Suprapubic skin (tissue), 4 donors: Measurements from ENCODE around the gene COX4I1. TPM values are rescaled to one million over a fixed set of nuclear protein-coding genes. Genes with fewer than 3 reads are reported as not detected.

Experiments used
- DNase-seq, 2 donors: peaks; one replicate each; pipeline ENCODE4 v3.0.0-alpha.2; 2019; ENCODE audit warnings: low spot score in 2 of 2
- H3K27ac ChIP-seq: fragments of 200-600 bp; sonication (generic); one replicate; pipeline ENCODE4 v1.5.1; 2019
- H3K27me3 ChIP-seq: fragments of 200-600 bp; sonication (generic); one replicate; pipeline ENCODE4 v1.5.1; 2019
- H3K36me3 ChIP-seq: fragments of 200-600 bp; sonication (generic); one replicate; pipeline ENCODE4 v1.5.1; 2019
- H3K4me1 ChIP-seq: fragments of 200-600 bp; sonication (generic); one replicate; pipeline ENCODE4 v1.5.1; 2019
- H3K4me3 ChIP-seq: fragments of 200-600 bp; sonication (generic); one replicate; pipeline ENCODE4 v1.5.1; 2019; ENCODE audit warnings: mild to moderate bottlenecking
- H3K9me3 ChIP-seq: fragments of 200-600 bp; sonication (generic); one replicate; pipeline ENCODE4 v1.5.1; 2019
- EP300 ChIP-seq: sonication (generic); formaldehyde crosslinking; IDR thresholded peaks from one replicate; pipeline ENCODE4 v1.6.1; 2017; ENCODE audit warnings: antibody characterized with exemption
- POLR2A ChIP-seq, 2 donors: fragments of 450-650 bp; IDR thresholded peaks; one replicate each; pipeline ENCODE4 v1.6.1; 2017; ENCODE audit warnings: antibody characterized with exemption in 2 of 2, mild to moderate bottlenecking in 2 of 2, moderate library complexity in 2 of 2
- POLR2AphosphoS5 ChIP-seq, 3 donors: sonication (generic); formaldehyde crosslinking; IDR thresholded peaks; one replicate each; pipeline ENCODE4 v1.6.1; 2017; ENCODE audit warnings: antibody characterized with exemption in 3 of 3
- WGBS: methylation state at CpG from one replicate; pipeline ENCODE4 v1.1.5; 2018; 5-methylcytosine and 5-hydroxymethylcytosine counted together
- total RNA-seq, 4 donors: library from RNA; depleted of rRNA; stranded (reverse); fragments of >200 nt; gene quantifications; one replicate each; pipeline ENCODE4 v1.1.0, GENCODE V29; 2016
- TF ChIP-seq, protein P1 (sequence below), 2 donors: fragments of 200-600 bp in 1 of 2; fragments of 450-650 bp in 1 of 2; sonication (generic) in 1 of 2; IDR thresholded peaks; one replicate each; pipeline ENCODE4 v1.5.1; 2016 to 2019; ENCODE audit warnings: antibody characterized with exemption in 2 of 2, mild to moderate bottlenecking in 1 of 2, moderate library complexity in 1 of 2

Gene COX4I1
- total RNA-seq, 4 donors from 2014 or later, result 369 to 505 (median 459) TPM

DNA sequence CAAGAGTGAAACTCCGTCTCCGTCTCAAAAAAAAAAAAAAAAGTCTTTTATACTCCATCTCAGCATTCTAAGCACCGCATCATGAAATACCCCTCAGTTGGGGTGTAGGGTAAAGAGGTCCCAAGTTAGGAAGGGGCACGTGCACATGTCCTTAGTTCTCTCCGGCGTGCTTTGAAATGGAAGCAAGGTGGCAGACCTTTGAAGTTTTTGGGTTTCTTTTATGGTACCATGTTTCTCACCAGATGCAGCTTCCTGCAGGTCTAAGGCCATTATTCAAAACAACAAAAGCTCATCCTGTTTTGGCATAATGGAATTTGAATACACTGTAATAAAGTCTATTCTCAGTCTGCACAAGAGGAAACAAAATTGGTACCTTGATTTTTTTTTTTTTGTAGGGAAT is 9.7 kb upstream of the COX4I1 start:
- H3K27me3 ChIP-seq, result no peaks in the 10 kb centered on the region
- TF ChIP-seq EP300 (no peak), POLR2AphosphoS5 (IDR thresholded peaks at IDR 0.05) (no peak), POLR2A (IDR thresholded peaks at IDR 0.05) (no peak)
- TF ChIP-seq, protein P1, sequence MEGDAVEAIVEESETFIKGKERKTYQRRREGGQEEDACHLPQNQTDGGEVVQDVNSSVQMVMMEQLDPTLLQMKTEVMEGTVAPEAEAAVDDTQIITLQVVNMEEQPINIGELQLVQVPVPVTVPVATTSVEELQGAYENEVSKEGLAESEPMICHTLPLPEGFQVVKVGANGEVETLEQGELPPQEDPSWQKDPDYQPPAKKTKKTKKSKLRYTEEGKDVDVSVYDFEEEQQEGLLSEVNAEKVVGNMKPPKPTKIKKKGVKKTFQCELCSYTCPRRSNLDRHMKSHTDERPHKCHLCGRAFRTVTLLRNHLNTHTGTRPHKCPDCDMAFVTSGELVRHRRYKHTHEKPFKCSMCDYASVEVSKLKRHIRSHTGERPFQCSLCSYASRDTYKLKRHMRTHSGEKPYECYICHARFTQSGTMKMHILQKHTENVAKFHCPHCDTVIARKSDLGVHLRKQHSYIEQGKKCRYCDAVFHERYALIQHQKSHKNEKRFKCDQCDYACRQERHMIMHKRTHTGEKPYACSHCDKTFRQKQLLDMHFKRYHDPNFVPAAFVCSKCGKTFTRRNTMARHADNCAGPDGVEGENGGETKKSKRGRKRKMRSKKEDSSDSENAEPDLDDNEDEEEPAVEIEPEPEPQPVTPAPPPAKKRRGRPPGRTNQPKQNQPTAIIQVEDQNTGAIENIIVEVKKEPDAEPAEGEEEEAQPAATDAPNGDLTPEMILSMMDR (IDR thresholded peaks at IDR 0.05), result no peak
- no peak for DNase-seq
- no peak overlapping the region for H3K27ac ChIP-seq
- no peak overlapping the region for H3K4me3 ChIP-seq
- H3K4me1 ChIP-seq, result no peaks in the 10 kb centered on the region
- WGBS, result 94% methylated on average over 6 of the region's 6 CpGs
- H3K9me3 ChIP-seq, result no peaks in the 10 kb centered on the region
- peaks cover 46% of the 10 kb centered on the region for H3K36me3 ChIP-seq

DNA sequence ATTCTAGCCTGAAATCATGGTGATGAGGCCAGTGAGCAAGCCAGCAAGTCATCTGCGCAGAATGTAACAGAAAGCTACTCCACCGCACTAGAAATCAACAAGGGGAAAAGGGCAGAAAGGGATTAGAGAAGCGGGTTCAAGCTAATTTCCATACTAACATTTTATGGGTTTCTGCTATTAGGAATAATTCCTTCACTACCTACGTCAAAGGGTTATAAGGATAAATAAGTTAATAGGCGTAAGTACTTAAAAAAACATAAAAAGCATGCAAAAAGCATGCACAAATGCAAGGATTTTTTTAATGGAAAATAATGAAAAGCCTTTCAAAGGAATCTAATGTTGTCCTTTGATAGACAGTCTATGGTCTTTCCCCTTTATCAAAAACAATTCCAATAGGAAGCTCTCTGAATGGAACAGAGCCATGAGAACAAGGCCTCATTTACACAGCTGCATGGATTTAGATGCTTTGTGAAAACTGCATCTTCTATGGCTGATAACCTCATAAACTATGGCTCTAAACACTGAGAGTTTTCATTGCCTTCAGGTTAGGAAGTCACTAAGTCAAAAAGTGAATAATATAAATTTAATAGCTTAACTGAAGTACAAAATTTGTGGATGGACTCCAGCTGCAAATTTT is 5.7 kb upstream of the COX4I1 start:
- Histone ChIP-seq H3K4me1 (peaks cover 14% of the 10 kb centered on the region), H3K27ac (no peak overlapping the region), H3K4me3 (no peak overlapping the region), H3K27me3 (no peaks in the 10 kb centered on the region), H3K9me3 (no peaks in the 10 kb centered on the region), H3K36me3 (peaks cover 35% of the 10 kb centered on the region)
- TF ChIP-seq EP300 (no peak), POLR2AphosphoS5 (IDR thresholded peaks at IDR 0.05) (no peak), POLR2A (IDR thresholded peaks at IDR 0.05) (no peak)
- TF ChIP-seq, protein P1 (IDR thresholded peaks at IDR 0.05), result no peak
- WGBS, result 91% methylated on average over 5 of the region's 5 CpGs
- no peak for DNase-seq

DNA sequence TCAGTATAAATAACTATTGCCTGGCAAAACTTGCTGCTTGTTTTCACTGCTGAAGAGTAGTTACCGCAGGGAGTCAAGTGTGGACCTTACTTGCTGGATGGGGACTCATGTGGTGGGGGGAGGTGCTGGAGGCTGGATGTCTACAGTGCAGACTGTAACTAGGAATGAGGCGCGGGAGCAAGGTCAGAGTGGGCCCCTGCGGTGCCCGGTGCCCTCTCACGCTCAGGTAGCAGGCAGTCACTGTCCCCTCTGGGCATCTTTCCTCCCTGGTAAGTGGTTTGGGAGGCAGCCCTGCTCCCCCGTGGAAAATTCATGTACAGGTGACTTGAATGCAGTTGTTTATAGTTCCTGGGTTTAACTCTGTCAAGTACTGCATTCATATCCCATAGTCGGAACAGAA is 4.8 kb upstream of the COX4I1 start:
- Histone ChIP-seq H3K27ac (no peak overlapping the region), H3K27me3 (no peaks in the 10 kb centered on the region), H3K36me3 (peaks cover 34% of the 10 kb centered on the region), H3K4me1 (peaks cover 14% of the 10 kb centered on the region), H3K4me3 (no peak overlapping the region), H3K9me3 (no peaks in the 10 kb centered on the region)
- TF ChIP-seq, protein P1 (IDR thresholded peaks at IDR 0.05), result no peak
- TF ChIP-seq POLR2A (IDR thresholded peaks at IDR 0.05) (no peak), EP300 (no peak), POLR2AphosphoS5 (IDR thresholded peaks at IDR 0.05) (no peak)
- no peak for DNase-seq
- WGBS, result 83% methylated on average over 8 of the region's 8 CpGs

DNA sequence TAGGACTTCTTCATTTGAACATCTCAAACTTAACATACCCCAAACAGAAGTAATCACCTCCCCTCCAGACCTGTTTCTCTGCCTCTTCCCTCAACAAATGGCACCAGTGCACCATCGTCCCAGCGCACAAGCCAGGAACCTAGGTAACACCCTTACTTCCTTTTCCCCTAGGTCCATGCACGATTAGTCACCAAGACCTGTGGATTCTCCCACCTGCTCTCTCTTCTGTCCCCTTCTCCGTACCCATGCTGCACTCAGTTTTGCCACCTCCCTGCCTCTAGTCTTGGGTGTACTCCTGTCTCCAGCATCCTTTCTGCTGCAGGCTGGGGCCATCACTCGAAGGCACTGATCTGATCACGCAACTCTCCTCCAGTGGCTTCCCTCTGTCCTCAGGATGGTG is 3.3 kb upstream of the COX4I1 start:
- Histone ChIP-seq H3K36me3 (peaks cover 34% of the 10 kb centered on the region), H3K4me3 (no peak overlapping the region), H3K27me3 (no peaks in the 10 kb centered on the region), H3K27ac (no peak overlapping the region), H3K4me1 (peaks cover 25% of the 10 kb centered on the region), H3K9me3 (no peaks in the 10 kb centered on the region)
- WGBS, result 84% methylated on average over 6 of the region's 6 CpGs
- DNase-seq, result no peak
- TF ChIP-seq EP300 (no peak), POLR2A (IDR thresholded peaks at IDR 0.05) (no peak), POLR2AphosphoS5 (IDR thresholded peaks at IDR 0.05) (no peak)
- TF ChIP-seq, protein P1 (IDR thresholded peaks at IDR 0.05), result no peak

DNA sequence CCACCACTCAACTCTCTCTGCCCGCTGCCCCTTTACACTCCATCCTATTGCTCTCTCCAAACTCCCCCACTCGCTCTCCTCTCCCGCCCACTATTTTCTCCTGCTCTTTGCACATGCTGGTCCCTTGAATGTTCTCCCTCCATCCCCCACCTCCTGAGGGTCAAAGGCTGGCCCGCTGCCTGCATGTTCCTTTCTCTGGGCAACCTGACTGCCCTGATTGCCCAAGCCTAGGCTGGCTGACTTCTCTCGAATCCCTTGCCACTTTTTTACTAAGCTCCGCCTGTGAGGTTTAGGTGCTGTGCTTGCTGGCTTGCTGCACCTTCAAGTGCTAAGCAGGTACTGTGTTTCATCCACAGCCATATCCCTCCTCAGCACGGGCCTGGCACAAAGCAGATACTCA is 2.9 kb upstream of the COX4I1 start:
- H3K4me1 ChIP-seq, result peaks cover 25% of the 10 kb centered on the region
- no peak for DNase-seq
- no peak for TF ChIP-seq POLR2A (IDR thresholded peaks at IDR 0.05)
- no peak overlapping the region for H3K27ac ChIP-seq
- no peaks in the 10 kb centered on the region for H3K9me3 ChIP-seq
- H3K4me3 ChIP-seq, result no peak overlapping the region
- 94% methylated on average over 7 of the region's 7 CpGs for WGBS
- no peaks in the 10 kb centered on the region for H3K27me3 ChIP-seq
- H3K36me3 ChIP-seq, result peaks cover 37% of the 10 kb centered on the region
